ENCODE results near the gene CCR5. TPM values are rescaled to one million over a fixed set of nuclear protein-coding genes. Genes with fewer than 3 reads are reported as not detected.
A peak's percentile ranks its signal among the peaks of the same experiment; 100 is the strongest.

The CCR5 gene
- total and polyA plus RNA-seq, 9 of the 15 experiments (the other 6 are each of a cell fraction or from before 2014, with no cell fraction given), result not detected

- TF ChIP-seq BRCA1 (IDR thresholded peaks at IDR 0.05), result no peak
- no peak for TF ChIP-seq BRCA1 (CRISPR knock-in tag; IDR thresholded peaks at IDR 0.05)
- 0 out of 2 replicates have a peak, but pooled peaks have one; percentile 22 for TF ChIP-seq NFXL1 (CRISPR knock-in tag; IDR thresholded peaks at IDR 0.05)
- TF ChIP-seq ETS2 (tag; IDR thresholded peaks at IDR 0.05; ENCODE audit: borderline replicate concordance, poor library complexity, severe bottlenecking), result no peak
- TF ChIP-seq SETDB1 (IDR thresholded peaks at IDR 0.05; ENCODE audit: low read length), result no peak
- TF ChIP-seq MLLT1 (IDR thresholded peaks at IDR 0.05), result peak in 1 of 2 experiments; percentile 16; a peak in 1 of 4 replicates
- TF ChIP-seq SMARCB1 (IDR thresholded peaks at IDR 0.05; ENCODE audit: insufficient read length, low read depth), result peak; percentile 41
- TF ChIP-seq HBP1 (CRISPR knock-in tag; IDR thresholded peaks at IDR 0.05), result peak; percentile 63; the same call in 1 of the 2 replicates
- 0 out of 2 replicates have a peak, but pooled peaks have one; percentile 29 for TF ChIP-seq THRB (CRISPR knock-in tag; conservative IDR thresholded peaks at IDR 0.05)
- TF ChIP-seq ZNF444 (CRISPR knock-in tag; IDR thresholded peaks at IDR 0.05), result no peak
- no peak for TF ChIP-seq LCOR (CRISPR knock-in tag; IDR thresholded peaks at IDR 0.05)
- TF ChIP-seq TAL1 (IDR thresholded peaks at IDR 0.05), result no peak
- TF ChIP-seq POU5F1 (IDR thresholded peaks at IDR 0.05; ENCODE audit: borderline replicate concordance, low read depth, low read length, partially characterized antibody), result no peak
- no peak for TF ChIP-seq ZNF3 (CRISPR knock-in tag; IDR thresholded peaks at IDR 0.05)
- no peak for TF ChIP-seq ZNF445 (CRISPR knock-in tag; IDR thresholded peaks at IDR 0.05; ENCODE audit: low read depth)
- TF ChIP-seq BRF1 (IDR thresholded peaks at IDR 0.05; ENCODE audit: borderline replicate concordance, extremely low read depth, insufficient read length), result no peak
- TF ChIP-seq SMARCE1 (IDR thresholded peaks at IDR 0.05), result no peak
- no peak for TF ChIP-seq EWSR1 (IDR thresholded peaks at IDR 0.05; ENCODE audit: borderline replicate concordance, low read depth, partially characterized antibody)
- TF ChIP-seq PHB (CRISPR knock-in tag; IDR thresholded peaks at IDR 0.05), result no peak
- TF ChIP-seq PPARD (CRISPR knock-in tag; IDR thresholded peaks at IDR 0.05), result no peak
- no peak for TF ChIP-seq PRDM10 (IDR thresholded peaks at IDR 0.05; ENCODE audit: partially characterized antibody)
- TF ChIP-seq E2F3 (CRISPR knock-in tag; IDR thresholded peaks at IDR 0.05), result no peak
These were observed 35.7 kb downstream of the CCR5 start (continued) for GRCh38 chr3:46406443-46406787.

Data from K562 (cell line).